HG02870 (cell line): ENCODE data around the gene MAPKAPK5.
"Not testable (repeated sequence)": the region's sequence is repeated elsewhere in the genome, so short reads cannot be mapped to it uniquely, and the experiment has no call there.

Source experiments
- ATAC-seq: cut with Tn5 transposase; IDR thresholded peaks from one replicate; pipeline ENCODE4 v1.9.1; 2021; ENCODE audit warnings: mild to moderate bottlenecking, moderate library complexity; ENCODE audit not compliant: unreplicated experiment

MAPKAPK5 gene

DNA sequence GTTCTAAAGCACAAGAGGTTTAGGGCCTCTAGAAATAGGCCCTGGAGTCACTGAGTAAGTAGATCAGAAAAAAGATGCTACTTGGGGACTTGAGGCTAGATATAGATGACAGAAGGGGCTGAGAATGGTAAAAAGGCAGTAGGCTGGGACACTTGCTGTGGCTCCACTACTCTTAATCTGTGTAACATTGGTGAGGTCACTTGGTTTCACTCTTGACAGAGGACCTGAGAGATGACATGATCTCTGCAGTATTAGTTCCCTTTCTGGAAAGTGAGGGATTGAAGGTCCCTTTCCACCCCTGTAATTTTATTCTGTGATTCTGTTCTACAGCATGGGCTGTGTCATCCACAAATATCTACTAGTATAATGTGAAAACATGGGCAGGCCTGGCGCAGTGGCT, 39.7 kb downstream of the MAPKAPK5 start:
- no peak for ATAC-seq

DNA sequence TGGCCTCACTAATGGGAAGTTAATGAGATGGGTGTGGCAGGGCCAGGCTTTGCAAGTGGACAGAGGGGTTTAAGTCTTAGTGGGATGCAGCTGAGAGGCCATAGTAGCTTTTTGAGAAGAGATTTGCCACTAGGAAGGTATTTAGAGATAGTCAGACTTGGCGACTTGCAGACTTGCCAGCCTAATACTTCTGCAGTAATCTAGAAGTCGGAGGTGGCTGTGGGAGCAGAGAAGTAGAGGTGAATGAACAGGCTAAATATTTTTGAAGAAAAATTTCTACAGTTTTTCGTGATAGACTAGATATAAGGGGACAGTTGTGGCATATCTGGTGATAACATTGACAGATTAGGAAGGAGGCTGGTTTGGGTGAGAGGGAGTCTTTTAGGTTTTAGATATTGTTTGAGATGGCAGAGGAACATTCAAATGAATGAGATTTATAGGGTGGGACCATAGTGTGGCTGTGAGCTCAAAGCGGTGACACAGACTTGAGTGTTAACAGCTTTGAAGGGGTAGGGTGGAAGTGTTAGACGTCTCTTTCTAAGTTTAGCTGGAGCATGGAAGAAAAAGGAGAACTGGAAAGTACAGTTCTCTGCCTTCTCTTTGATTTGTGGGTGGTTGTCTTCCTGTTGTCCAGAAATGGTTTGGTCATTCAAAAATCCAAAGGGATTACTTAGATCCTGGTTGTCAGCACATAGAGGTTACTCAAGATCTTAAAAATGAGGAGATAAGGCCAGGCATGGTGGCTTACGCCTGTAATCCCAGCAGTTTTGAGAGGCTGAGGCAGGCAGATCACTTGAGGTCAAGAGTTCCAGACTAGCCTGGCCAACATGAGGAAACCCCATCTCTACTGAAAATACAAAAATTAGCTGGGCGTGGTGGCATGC, 44.9 kb downstream of the MAPKAPK5 start:
- no peak for ATAC-seq

DNA sequence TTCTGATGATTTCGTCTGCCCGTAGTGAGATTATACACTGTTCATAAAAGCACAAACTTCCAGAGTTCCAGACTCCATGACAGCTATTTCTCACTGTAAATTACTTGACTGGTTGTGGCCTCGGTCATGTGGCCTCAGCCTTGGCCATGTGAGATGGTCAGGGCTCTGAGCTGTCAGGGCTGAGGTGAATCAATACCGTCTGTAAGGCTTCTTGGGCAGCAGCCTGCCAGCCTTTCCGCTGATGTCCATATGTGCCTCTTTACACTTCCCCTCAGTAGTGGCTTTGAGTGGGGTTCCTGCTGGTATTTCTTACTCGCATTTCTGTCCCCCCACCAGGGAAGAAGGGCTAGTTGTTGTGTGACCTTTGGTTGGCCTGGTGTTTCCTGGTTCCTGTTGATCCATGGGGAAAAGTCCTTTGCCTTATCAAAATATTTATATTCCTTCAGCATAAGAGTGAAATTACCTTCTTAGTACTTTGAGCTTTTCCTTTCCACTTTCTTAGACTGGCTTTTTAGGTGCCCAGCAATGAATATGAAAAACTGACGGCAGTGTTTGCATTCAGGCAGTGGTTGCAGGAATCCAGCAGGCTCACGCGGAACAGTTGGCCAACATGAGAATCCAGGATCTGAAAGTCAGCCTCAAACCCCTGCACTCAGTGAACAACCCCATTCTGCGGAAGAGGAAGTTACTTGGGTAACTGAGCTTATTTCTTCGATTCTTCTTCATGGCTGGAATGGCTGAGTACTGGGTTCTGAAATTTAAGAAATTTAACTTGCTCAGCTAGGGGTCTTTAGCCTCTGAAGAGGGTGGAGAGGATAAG, 46.1 kb downstream of the MAPKAPK5 start:
- no peak for ATAC-seq

GRCh38 chr12:111893287-111893686, 51.3 kb downstream of the MAPKAPK5 start:
- no peak for ATAC-seq

DNA sequence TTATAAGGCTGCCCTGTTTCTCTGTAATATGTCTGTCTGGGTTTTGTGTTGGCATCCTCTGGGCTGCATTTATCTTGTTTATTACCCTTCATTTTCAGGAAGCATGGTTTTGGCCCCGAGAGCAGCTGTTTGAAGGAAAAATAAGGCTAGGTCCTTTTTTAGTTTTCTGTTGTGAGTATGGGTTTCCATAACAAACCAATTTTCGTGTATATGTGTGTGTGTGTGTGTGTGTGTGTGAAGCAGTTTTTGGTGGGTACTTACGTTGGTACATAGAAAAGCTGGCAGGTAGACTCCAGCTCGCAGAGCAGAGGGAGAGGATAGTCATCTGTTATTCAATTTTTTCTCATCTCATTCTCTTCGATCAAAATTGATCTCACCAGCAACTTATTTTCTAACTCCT, 52.5 kb downstream of the MAPKAPK5 start:
- ATAC-seq: no peak

DNA sequence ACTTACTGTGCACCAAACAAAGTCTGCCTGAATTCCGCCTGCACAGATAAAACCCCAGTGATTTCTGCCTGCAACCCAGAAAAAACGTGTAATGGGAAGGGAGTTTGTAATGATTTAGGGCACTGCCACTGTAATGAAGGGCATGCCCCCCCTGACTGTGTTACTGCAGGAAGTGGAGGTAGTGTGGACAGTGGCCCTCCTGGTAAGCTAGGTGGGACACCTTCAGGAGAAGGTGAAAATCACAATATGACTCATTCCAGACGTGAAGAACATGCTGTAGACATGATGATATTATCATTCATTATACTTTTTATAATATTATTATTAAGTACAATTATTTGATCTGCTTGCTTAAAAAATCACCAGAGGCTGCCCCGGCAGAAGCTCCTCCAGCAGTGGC, 59.2 kb downstream of the MAPKAPK5 start:
- ATAC-seq: no peak

DNA sequence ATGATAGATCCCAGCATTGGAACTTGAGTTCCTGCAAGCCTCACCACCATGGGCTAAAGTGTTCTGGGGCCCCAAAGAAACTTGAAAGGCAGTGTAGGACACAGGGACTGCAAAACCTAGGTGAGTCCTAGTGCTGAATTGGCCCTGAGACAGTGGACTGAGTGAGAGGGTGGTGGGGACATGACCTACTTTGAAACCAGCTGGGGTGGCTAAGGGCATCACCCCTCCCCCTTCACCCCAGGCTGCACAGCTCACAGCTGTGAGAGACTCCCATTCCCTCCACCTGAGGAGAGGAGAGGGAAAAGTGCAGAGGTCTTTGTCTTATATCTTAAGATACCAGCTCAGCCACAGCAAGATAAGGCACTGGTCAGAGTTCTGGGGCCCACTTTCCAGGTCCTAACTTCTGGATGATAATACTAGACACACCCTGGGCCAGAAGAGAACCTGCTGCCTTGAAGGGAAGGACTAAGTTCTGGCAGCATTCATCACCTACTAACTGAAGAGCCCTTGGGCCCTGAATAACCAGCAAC, 62.5 kb downstream of the MAPKAPK5 start:
- no peak for ATAC-seq

DNA sequence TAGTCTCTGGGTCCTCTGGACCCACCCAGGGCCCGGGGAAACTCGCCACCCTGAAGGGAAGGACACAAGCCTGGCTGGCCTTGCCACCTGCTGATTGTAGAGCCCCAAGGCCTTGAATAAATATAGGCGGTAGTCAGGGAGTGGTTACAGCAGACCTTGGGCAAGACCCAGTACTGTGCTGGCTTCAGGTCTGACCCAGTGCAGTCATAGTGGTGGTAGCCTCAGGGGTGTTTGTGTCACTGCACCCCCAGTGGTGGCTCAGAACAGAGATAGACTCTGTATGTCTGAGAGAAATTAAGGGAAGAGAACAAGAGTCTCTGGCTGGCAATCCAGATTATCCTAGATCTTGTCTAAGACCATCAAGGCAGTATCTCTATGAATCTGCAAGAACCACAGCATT, 63.5 kb downstream of the MAPKAPK5 start:
- no peak for ATAC-seq

- ATAC-seq: no peak
Measured at GRCh38 chr12:111907740-111908139, 65.7 kb downstream of the MAPKAPK5 start.

DNA sequence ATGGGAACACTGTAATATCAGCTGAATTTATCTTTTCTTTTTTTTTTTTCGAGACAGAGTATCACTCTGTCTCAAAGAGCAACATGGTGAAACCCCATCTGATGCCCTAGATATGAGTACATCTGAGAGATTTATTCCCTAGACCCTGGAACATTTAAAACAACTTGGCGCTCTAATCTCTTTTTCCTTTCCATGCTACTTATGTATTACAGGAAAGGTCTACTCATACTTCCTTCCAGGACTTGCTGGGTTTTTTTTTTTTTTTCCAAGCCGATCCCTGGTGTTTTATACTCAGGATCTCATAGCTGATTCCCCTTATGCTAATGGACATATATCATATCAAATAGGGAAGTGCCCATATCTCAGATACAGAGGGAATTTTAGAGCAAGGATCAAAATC, 83.1 kb downstream of the MAPKAPK5 start:
- ATAC-seq: no peak

DNA sequence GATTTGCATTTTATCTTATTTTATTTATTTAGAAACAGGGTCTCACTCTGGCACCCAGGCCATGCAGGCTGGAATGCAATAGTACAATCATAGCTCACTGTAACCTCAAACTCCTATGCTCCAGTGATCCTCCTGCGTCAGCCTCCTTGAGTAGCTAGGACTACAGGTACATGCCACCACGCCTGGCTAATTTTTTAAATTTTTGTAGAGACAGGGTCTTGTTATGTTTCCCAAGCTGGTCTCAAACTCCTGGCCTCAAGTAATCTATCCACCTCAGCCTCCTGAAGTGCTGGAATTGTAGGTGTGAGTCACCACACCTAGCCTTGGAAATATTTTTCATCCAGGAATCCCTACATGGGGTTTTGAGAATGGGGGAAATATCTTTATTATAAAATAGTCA, 84.6 kb downstream of the MAPKAPK5 start:
- ATAC-seq: no peak

DNA sequence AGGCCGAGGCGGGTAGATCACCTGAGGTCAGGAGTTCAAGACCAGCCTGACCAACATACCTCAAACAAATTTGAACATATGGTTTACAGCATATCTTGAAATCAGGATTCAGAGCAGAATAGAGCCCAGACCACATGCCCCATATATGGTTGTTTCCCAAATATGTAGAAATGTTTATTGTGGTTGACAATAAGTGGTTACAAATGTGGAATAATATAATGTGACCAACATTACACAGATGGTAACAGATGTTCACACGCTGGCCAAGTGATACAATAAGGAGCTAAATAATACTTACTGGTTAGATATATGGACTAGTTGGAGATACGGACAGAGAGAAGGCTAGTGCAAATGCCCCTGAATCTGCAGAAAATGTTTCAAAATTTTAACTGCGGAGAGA, 85.3 kb downstream of the MAPKAPK5 start:
- no peak for ATAC-seq

DNA sequence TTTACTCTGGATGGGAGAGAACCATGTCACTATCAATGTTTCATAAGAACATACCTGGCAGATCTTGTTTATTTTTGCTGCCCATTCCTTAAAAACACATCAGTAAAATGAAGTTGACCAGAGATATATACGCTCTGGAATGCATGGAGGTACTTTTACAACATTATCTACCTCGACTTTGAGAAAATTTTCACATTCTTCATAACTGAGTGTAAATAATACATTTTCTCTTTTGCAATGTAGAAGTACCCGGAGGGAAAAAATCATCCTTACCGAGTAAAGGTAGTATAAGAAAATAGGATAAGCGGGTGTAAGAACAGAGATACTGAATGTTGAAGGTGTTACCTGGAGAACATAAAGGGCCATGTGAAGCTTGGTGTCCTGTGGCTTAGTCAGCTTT, 90.2 kb downstream of the MAPKAPK5 start:
- no peak for ATAC-seq

GRCh38 chr12:111936869-111937268, 94.8 kb downstream of the MAPKAPK5 start:
- ATAC-seq: no peak

- no peak for ATAC-seq
Measured at GRCh38 chr12:111937429-111937828, 95.4 kb downstream of the MAPKAPK5 start.

- no peak for ATAC-seq
Measured at GRCh38 chr12:111942557-111942956, 100.5 kb downstream of the MAPKAPK5 start.

DNA sequence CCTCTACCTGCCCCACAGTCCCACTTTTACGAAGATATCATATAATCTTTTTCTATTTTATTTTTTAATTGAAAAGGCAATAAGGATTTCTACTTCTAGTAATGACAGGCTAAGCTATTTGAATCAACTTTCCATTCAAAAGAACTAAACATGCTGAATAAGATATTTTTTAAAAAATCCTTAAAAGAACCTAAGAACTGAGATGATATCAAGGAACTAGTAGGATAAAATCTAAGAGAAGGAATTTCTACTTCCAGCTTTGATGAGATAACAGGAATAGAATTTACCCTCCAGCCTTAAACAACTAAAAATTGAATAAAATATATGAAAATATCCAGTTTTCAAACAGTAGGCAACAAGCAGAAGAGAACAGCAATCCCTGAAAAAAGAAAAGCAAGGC, 101.9 kb downstream of the MAPKAPK5 start:
- no peak for ATAC-seq

DNA sequence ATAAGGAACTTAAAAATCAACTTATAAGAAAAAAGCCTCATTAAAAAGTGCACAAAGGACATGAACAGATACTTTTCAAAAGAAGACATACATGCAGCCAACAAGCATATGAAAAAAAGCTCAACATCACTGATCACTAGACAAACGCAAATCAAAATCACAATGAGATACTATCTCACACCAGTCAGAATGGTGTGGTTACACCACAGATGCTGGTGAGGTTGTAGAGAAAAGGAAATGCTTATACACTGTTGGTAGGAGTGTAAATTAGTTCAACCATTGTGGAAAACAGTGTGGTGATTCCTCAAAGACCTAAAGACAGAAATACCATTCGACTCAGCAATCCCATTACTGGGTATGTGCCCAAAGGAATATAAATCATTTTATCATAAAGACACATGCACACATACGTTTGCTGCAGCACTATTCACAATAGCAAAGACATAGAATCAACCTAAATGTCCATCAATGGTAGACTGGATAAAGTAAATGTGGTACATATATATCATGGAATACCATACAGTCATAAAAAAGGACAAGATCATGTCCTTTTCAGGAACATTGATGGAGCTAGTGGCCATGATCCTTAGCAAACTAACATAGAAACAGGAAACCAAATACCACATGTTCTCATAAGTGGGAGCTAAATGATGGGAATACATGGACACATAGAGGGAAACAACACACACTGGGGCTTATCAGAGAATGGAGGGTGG, 109.1 kb downstream of the MAPKAPK5 start:
- not testable (repeated sequence) for ATAC-seq
